NCI-H774 (cell line): ENCODE data around the gene APOE.
"Not testable (repeated sequence)": the region's sequence is repeated elsewhere in the genome, so short reads cannot be mapped to it uniquely, and the experiment has no call there.

ENCODE experiments used
- DNase-seq: peaks from one replicate; lab custom pipeline; 2025; lab: John Stamatoyannopoulos, UW

Gene APOE

GRCh38 chr19:44884566-44884965, 21.0 kb upstream of the APOE start:
- DNase-seq, result no peak

- no peak for DNase-seq
Measured at GRCh38 chr19:44886141-44886540, 19.5 kb upstream of the APOE start.

GRCh38 chr19:44887648-44888047, 17.9 kb upstream of the APOE start:
- no peak for DNase-seq

- not testable (repeated sequence) for DNase-seq
Measured at GRCh38 chr19:44888335-44888734, 17.3 kb upstream of the APOE start.

- DNase-seq, result no peak
Measured at GRCh38 chr19:44889830-44890365, 15.7 kb upstream of the APOE start.

GRCh38 chr19:44890366-44891015, 15.1 kb upstream of the APOE start:
- DNase-seq, result peak; percentile 100

- DNase-seq, result no peak
Measured at GRCh38 chr19:44891016-44891882, 14.3 kb upstream of the APOE start, which contains the start of gene TOMM40. Gene TOMM40 (plus strand): TSS chr19:44891254. CDS start chr19:44891416, 162 bp downstream.

GRCh38 chr19:44892932-44893331, 12.7 kb upstream of the APOE start:
- DNase-seq, result no peak

GRCh38 chr19:44893332-44894051, 12.1 kb upstream of the APOE start:
- no peak for DNase-seq

- DNase-seq, result no peak
Measured at GRCh38 chr19:44894052-44894400, 11.6 kb upstream of the APOE start.

GRCh38 chr19:44894946-44895345, 10.7 kb upstream of the APOE start:
- no peak for DNase-seq

GRCh38 chr19:44897835-44898234, 7.8 kb upstream of the APOE start:
- no peak for DNase-seq

GRCh38 chr19:44900328-44901244, 5.0 kb upstream of the APOE start:
- no peak for DNase-seq

GRCh38 chr19:44903216-44903601, 2.4 kb upstream of the APOE start:
- DNase-seq, result no peak

GRCh38 chr19:44903602-44904425, 1.8 kb upstream of the APOE start:
- peak; percentile 14 for DNase-seq

- DNase-seq, result no peak
Measured at GRCh38 chr19:44904426-44904994, 1.1 kb upstream of the APOE start.

- DNase-seq, result no peak
Measured at GRCh38 chr19:44907613-44908012, 2.0 kb downstream of the APOE start.

- no peak for DNase-seq
Measured at GRCh38 chr19:44908074-44908835, 2.7 kb downstream of the APOE start.

GRCh38 chr19:44908836-44909261, 3.3 kb downstream of the APOE start:
- no peak for DNase-seq
